Gastroesophageal sphincter (tissue), 4 donors: ENCODE results near the gene PTPRG. TPM values are rescaled to one million over a fixed set of nuclear protein-coding genes. Genes with fewer than 3 reads are reported as not detected.
"Not testable (repeated sequence)": the region's sequence is repeated elsewhere in the genome, so short reads cannot be mapped to it uniquely, and the experiment has no call there.

ENCODE experiments used
- ATAC-seq: fragments of 150-250 bp; one replicate; pipeline ENCODE4 v1.9.1; 2016; ENCODE audit warnings: mild to moderate bottlenecking, moderate library complexity
- H3K27ac ChIP-seq, 4 donors: fragments of 200-600 bp; sonication (generic) in 3 of 4; 1 replicate in 3 of 4; 2 replicates in 1 of 4; pipeline ENCODE4 v1.5.1; 2016 to 2019
- H3K27me3 ChIP-seq: fragments of 200-600 bp; sonication (generic); one replicate; pipeline ENCODE4 v1.5.1; 2019
- H3K36me3 ChIP-seq, 2 donors: fragments of 200-600 bp; sonication (generic); one replicate each; pipeline ENCODE4 v1.5.1; 2019; ENCODE audit warnings: control low read depth in 1 of 2
- H3K4me1 ChIP-seq, 3 donors: fragments of 200-600 bp; sonication (generic); 1 replicate in 2 of 3; 2 replicates in 1 of 3; pipeline ENCODE4 v1.5.1; 2016 to 2019; ENCODE audit warnings: control low read depth in 2 of 3
- H3K4me3 ChIP-seq, 2 donors: fragments of 200-600 bp; sonication (generic); one replicate each; pipeline ENCODE4 v1.5.1; 2019; ENCODE audit warnings: mild to moderate bottlenecking in 1 of 2, moderate library complexity in 1 of 2
- H3K9me3 ChIP-seq, 3 donors: fragments of 200-600 bp; sonication (generic); one replicate each; pipeline ENCODE4 v1.5.1; 2017 to 2019; ENCODE audit warnings: control low read depth in 2 of 3
- CTCF ChIP-seq, 4 experiments: fragments of 200-600 bp in 2 of 4; fragments of 450-650 bp in 2 of 4; sonication (generic) in 1 of 4; IDR thresholded peaks; one replicate each; pipeline ENCODE4 v1.5.1; 2017 to 2019; ENCODE audit warnings: antibody characterized with exemption in 4 of 4, mild to moderate bottlenecking in 2 of 4, moderate library complexity in 2 of 4
- EP300 ChIP-seq: sonication (generic); formaldehyde crosslinking; IDR thresholded peaks from one replicate; pipeline ENCODE4 v1.6.1; 2017; ENCODE audit warnings: antibody characterized with exemption, mild to moderate bottlenecking
- POLR2A ChIP-seq, 2 donors: fragments of 450-650 bp; IDR thresholded peaks; one replicate each; pipeline ENCODE4 v1.6.1; 2017; ENCODE audit warnings: antibody characterized with exemption in 2 of 2, mild to moderate bottlenecking in 2 of 2, moderate library complexity in 1 of 2
- POLR2AphosphoS5 ChIP-seq: sonication (generic); formaldehyde crosslinking; IDR thresholded peaks from one replicate; pipeline ENCODE4 v1.6.1; 2017; ENCODE audit warnings: antibody characterized with exemption
- WGBS, 2 donors: methylation state at CpG; one replicate each; pipeline ENCODE4 v1.1.5; 2018; ENCODE audit warnings: low coverage in 1 of 2; 5-methylcytosine and 5-hydroxymethylcytosine counted together
- total RNA-seq, 4 donors: library from RNA; depleted of rRNA; stranded (reverse); fragments of >200 nt; gene quantifications; one replicate each; pipeline ENCODE4 v1.1.0, GENCODE V29; 2016

Gene PTPRG
- total RNA-seq, 4 donors from 2014 or later: 48.7 to 81.9 (median 52.8) TPM

GRCh38 chr3:61715886-61716527 is 154.6 kb downstream of the PTPRG start:
- 80 to 88% methylated on average over 3 to 4 of the region's 4 CpGs for WGBS, 2 donors
- H3K9me3 ChIP-seq: no peaks in the 10 kb centered on the region
- no peak for ATAC-seq

GRCh38 chr3:61716693-61717092 is 155.3 kb downstream of the PTPRG start:
- not testable (repeated sequence) for H3K9me3 ChIP-seq, H3K27ac ChIP-seq, H3K36me3 ChIP-seq, ATAC-seq, H3K4me1 ChIP-seq, H3K27me3 ChIP-seq, H3K4me3 ChIP-seq
- WGBS, 2 donors: 86 to 93% methylated on average over 5 to 7 of the region's 8 CpGs

More at GRCh38 chr3:61715886-61716527, 154.6 kb downstream of the PTPRG start:
- no peaks in the 10 kb centered on the region for H3K4me1 ChIP-seq
- no peaks in the 10 kb centered on the region for H3K36me3 ChIP-seq
- no peaks in the 10 kb centered on the region for H3K27me3 ChIP-seq
- H3K4me3 ChIP-seq: no peak overlapping the region
- TF ChIP-seq EP300 (no peak), POLR2A (IDR thresholded peaks at IDR 0.05) (no peak), CTCF (IDR thresholded peaks at IDR 0.05) (no peak), POLR2AphosphoS5 (no peak)
- no peak overlapping the region for H3K27ac ChIP-seq

DNA sequence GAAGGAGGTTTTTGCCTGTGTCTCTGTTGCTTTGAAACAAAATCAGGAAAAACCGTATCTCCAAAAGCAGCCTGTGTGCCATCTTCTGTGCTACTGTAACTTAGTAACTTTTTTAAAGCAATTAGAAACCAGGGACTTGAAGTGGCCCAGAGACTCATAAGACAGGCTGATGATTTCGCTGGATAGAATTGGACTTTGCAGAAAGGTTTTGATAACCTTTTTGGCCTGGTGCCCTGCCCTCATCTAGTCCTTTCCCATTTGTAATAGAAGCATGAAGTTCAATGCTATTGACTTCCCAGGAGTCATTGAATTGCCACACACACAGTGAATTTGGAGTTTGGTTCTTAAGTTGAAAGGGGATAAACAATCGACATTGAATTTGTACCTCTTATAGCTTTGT is 157.2 kb downstream of the PTPRG start:
- no peak for TF ChIP-seq POLR2A (IDR thresholded peaks at IDR 0.05)
- no peak for TF ChIP-seq POLR2AphosphoS5
- TF ChIP-seq EP300: no peak
- no peak for TF ChIP-seq CTCF (IDR thresholded peaks at IDR 0.05)
- H3K27ac ChIP-seq: no peak overlapping the region
- no peaks in the 10 kb centered on the region for H3K4me1 ChIP-seq
- H3K27me3 ChIP-seq: no peaks in the 10 kb centered on the region
- 93 to 97% methylated on average over 3 of the region's 3 CpGs for WGBS, 2 donors
- no peaks in the 10 kb centered on the region for H3K36me3 ChIP-seq
- no peak for ATAC-seq
- H3K9me3 ChIP-seq: no peaks in the 10 kb centered on the region
- H3K4me3 ChIP-seq: no peak overlapping the region

DNA sequence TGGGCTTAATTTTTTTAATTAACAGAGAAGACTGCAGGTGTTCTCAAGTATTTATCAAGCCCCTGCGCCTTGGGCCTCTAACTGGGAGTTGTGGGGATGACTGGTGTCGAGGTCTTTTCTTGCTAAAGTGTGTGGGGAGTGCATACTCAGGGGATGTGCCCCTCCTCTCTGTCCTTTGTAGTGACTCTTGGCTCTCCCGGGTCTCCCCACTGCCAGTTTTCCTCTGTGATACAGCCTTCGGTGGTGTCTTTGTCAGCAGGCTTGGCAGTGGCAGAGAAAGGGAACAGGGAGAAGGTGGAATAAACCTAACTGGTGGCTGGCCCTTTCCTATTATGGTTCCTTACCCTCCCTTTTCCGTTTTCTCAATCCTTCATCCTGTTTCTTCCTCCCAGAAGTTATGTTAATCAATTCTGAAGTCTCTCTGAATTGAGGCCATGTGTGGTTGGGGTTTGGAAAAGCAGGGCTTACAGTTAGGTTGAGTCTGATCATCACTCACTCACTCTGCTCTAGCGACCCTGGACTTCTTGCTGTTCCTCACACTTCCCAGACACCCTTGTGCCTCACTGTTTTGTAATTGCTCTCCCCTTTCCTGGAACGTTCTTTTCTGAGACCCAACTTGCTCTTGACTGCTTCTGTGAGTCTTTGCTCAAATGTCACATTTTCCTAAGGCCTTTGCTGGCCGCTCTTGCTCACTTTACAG is 158.1 kb downstream of the PTPRG start:
- WGBS, 2 donors: 67 to 74% methylated on average over 4 to 8 of the region's 8 CpGs
- TF ChIP-seq EP300: no peak
- no peak for TF ChIP-seq POLR2A (IDR thresholded peaks at IDR 0.05)
- no peak for TF ChIP-seq POLR2AphosphoS5
- no peak for TF ChIP-seq CTCF (IDR thresholded peaks at IDR 0.05)
- no peaks in the 10 kb centered on the region for H3K4me1 ChIP-seq
- no peaks in the 10 kb centered on the region for H3K36me3 ChIP-seq
- no peak overlapping the region for H3K4me3 ChIP-seq
- H3K27me3 ChIP-seq: no peaks in the 10 kb centered on the region
- no peak overlapping the region for H3K27ac ChIP-seq
- no peaks in the 10 kb centered on the region for H3K9me3 ChIP-seq
- no peak for ATAC-seq

- no peaks in the 10 kb centered on the region for H3K36me3 ChIP-seq
- no peak overlapping the region for H3K27ac ChIP-seq
- no peak for ATAC-seq
- H3K9me3 ChIP-seq: no peaks in the 10 kb centered on the region
- H3K4me3 ChIP-seq: no peak overlapping the region
- H3K27me3 ChIP-seq: no peaks in the 10 kb centered on the region
- TF ChIP-seq POLR2A (IDR thresholded peaks at IDR 0.05) (no peak), CTCF (IDR thresholded peaks at IDR 0.05) (no peak), EP300 (no peak), POLR2AphosphoS5 (no peak)
- H3K4me1 ChIP-seq: no peaks in the 10 kb centered on the region
Measured at GRCh38 chr3:61723038-61723437, 161.7 kb downstream of the PTPRG start.
